Epithelial cell of esophagus (primary cell): ENCODE data around the gene UIMC1.
"Not testable (repeated sequence)": the region's sequence is repeated elsewhere in the genome, so short reads cannot be mapped to it uniquely, and the experiment has no call there.

ENCODE experiments used
- DNase-seq: peaks from one replicate; pipeline ENCODE4 v3.0.0; 2010; ENCODE audit warnings: low read depth
- H3K4me3 ChIP-seq: 2 replicates; pipeline ENCODE4 v1.5.1; 2011; ENCODE audit warnings: mild to moderate bottlenecking, low read length, control low read depth
- CTCF ChIP-seq: IDR thresholded peaks from 2 replicates; pipeline ENCODE4 v1.5.1; 2011; ENCODE audit warnings: low read depth, mild to moderate bottlenecking, low read length, control low read depth, inconsistent platforms; ENCODE audit not compliant: insufficient read depth; ENCODE audit errors: missing control alignments

UIMC1 gene

GRCh38 chr5:177008716-177009115 is 2.1 kb upstream of the UIMC1 start:
- TF ChIP-seq CTCF, result no peak
- no peak overlapping the region for H3K4me3 ChIP-seq
- DNase-seq, result no peak

- TF ChIP-seq CTCF, result peak; percentile 36
- peak overlapping the region; percentile 81 for H3K4me3 ChIP-seq
- DNase-seq, result peak; percentile 66
Observed at GRCh38 chr5:177005619-177006264, 837 bp downstream of the UIMC1 start.

GRCh38 chr5:177004961-177005360 is 1.6 kb downstream of the UIMC1 start:
- TF ChIP-seq CTCF, result no peak
- peak overlapping the region; percentile 81 for H3K4me3 ChIP-seq
- DNase-seq, result no peak

GRCh38 chr5:177003649-177004048 is 2.9 kb downstream of the UIMC1 start:
- no peak for TF ChIP-seq CTCF
- no peak overlapping the region for H3K4me3 ChIP-seq
- DNase-seq, result peak; percentile 28

GRCh38 chr5:176999526-176999925 is 7.1 kb downstream of the UIMC1 start:
- H3K4me3 ChIP-seq, DNase-seq: not testable (repeated sequence)

- H3K4me3 ChIP-seq, result no peak overlapping the region
- no peak for TF ChIP-seq CTCF
- DNase-seq, result no peak
Observed at GRCh38 chr5:176998828-176999227, 7.8 kb downstream of the UIMC1 start.

- TF ChIP-seq CTCF, result no peak
- no peak overlapping the region for H3K4me3 ChIP-seq
- peak; percentile 50 for DNase-seq
Observed at GRCh38 chr5:176996780-176997179, 9.8 kb downstream of the UIMC1 start.
